Panc1 (cell line): ENCODE data around the gene CELF2. TPM values are rescaled to one million over a fixed set of nuclear protein-coding genes. Genes with fewer than 3 reads are reported as not detected.

Experiments
- ATAC-seq: fragments of 200-7000 bp; cut with Tn5 transposase; 2 replicates; pipeline ENCODE4 v1.9.1; 2020; ENCODE audit warnings: mild to moderate bottlenecking, moderate library complexity
- BruUV-seq: library from RNA; stranded (reverse); fragments of 400-500 nt; replicated peaks from 2 replicates; lab custom pipeline; 2021; lab: Mats Ljungman, UMichigan
- CTCF ChIA-PET: fragments of 300-600 bp; sonication (Branson Sonifier 250); formaldehyde crosslinking; loops from one replicate; lab custom pipeline; 2022; ENCODE audit warnings: antibody characterized with exemption; lab: Charles Lee
- POLR2A ChIA-PET: fragments of 300-600 bp; sonication (Branson Sonifier 250); formaldehyde crosslinking; loops from one replicate; lab custom pipeline; 2022; ENCODE audit warnings: antibody characterized with exemption; lab: Charles Lee
- DNase-seq: peaks from one replicate; pipeline ENCODE4 v3.0.0-alpha.2; 2010; ENCODE audit warnings: low read depth, low spot score
- H3K27ac ChIP-seq: 2 replicates; pipeline ENCODE4 v1.5.1; 2011; ENCODE audit warnings: mild to moderate bottlenecking, low read length, inconsistent platforms
- H3K27me3 ChIP-seq: fragments of 200-500 bp; sonication (Bioruptor generic); 2 replicates; pipeline ENCODE4 v1.6.0; 2014; ENCODE audit warnings: low read length, inconsistent platforms; ENCODE audit not compliant: control insufficient read depth, insufficient read depth
- H3K36me3 ChIP-seq: fragments of 200-500 bp; sonication (Bioruptor generic); 2 replicates; pipeline ENCODE4 v1.5.1; 2014; ENCODE audit warnings: inconsistent platforms, mild to moderate bottlenecking, low read length, moderate library complexity; ENCODE audit not compliant: control insufficient read depth, insufficient read depth
- H3K4me1 ChIP-seq: 2 replicates; pipeline ENCODE4 v1.5.1; 2011; ENCODE audit warnings: inconsistent platforms, mild to moderate bottlenecking, low read length, moderate library complexity; ENCODE audit not compliant: control insufficient read depth, insufficient read depth
- H3K4me3 ChIP-seq, 2 experiments: 2 replicates each; pipeline ENCODE4 v1.5.1; 2011 to 2012; ENCODE audit warnings: low read depth in 2 of 2, low read length in 2 of 2, mild to moderate bottlenecking in 2 of 2, inconsistent platforms in 1 of 2, moderate library complexity in 1 of 2
- H3K9me3 ChIP-seq: fragments of 200-500 bp; sonication (Bioruptor generic); 2 replicates; pipeline ENCODE4 v1.5.1; 2014; ENCODE audit warnings: low read depth, mild to moderate bottlenecking, inconsistent platforms, low read length, moderate library complexity; ENCODE audit not compliant: control insufficient read depth, insufficient read depth
- POLR2AphosphoS5 ChIP-seq: IDR thresholded peaks from 2 replicates; pipeline ENCODE4 v1.6.1; 2012; ENCODE audit warnings: mild to moderate bottlenecking, low read depth, low read length, moderate library complexity
- SIN3A ChIP-seq: IDR thresholded peaks from 2 replicates; pipeline ENCODE4 v1.6.1; 2012; ENCODE audit warnings: low read depth, mild to moderate bottlenecking, low read length, moderate library complexity, borderline replicate concordance; ENCODE audit not compliant: insufficient read depth
- TCF7L2 ChIP-seq: IDR thresholded peaks from 2 replicates; pipeline ENCODE4 v1.6.1; 2011; ENCODE audit warnings: mild to moderate bottlenecking, low read depth, low read length, inconsistent platforms
- in situ Hi-C: cut with HindIII; loops from 2 replicates; pipeline ENCODE4 v1.10.0; 2016; ENCODE audit warnings: low sequenced_read_pairs, low pct_unique_long_range_greater_than_20kb
- intact Hi-C: fragments of 100-400 bp; cut with micrococcal nuclease; formaldehyde crosslinking; loops from one replicate; pipeline ENCODE4 v1.10.0; 2022; ENCODE audit not compliant: unreplicated experiment
- total RNA-seq: library from RNA; stranded (reverse); gene quantifications from one replicate; pipeline ENCODE4 v1.2.1, GENCODE V29; 2021; ENCODE audit not compliant: unreplicated experiment
- TF ChIP-seq, protein P1 (sequence below), 2 experiments: IDR thresholded peaks; 2 replicates each; pipeline ENCODE4 v1.6.1; 2011 to 2012; ENCODE audit warnings: low read depth in 2 of 2, control low read depth in 1 of 2, low read length in 1 of 2, mild to moderate bottlenecking in 1 of 2, moderate library complexity in 1 of 2; ENCODE audit not compliant: insufficient read depth in 1 of 2
- TF ChIP-seq, protein P2 (sequence below): fragments of 450-650 bp; IDR thresholded peaks from 2 replicates; pipeline ENCODE4 v1.5.1; 2017; ENCODE audit warnings: mild to moderate bottlenecking

CELF2 gene
- total RNA-seq, 1 experiment from 2014 or later, result 0.44 TPM

DNA sequence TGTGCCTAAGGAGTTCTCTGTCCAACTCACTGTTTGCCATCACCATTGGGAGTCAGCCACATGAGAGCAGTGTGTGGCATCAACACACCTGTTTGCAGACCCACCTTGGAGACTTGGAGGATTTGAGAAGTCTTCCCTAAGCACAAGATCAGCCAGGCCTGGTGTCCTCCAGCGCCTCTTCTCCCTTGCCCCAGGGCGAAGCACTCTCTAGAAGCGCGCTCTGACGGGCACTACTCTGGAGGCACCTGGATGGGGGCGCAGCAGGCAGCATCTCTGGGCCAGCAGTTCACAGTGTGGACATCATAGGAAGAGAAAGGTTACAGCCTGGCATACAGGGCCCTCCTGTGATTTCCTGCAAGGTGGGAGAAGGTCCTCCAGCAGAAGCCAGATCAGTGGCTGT, 289.3 kb downstream of the CELF2 start:
- no TSS peak for BruUV-seq
- Histone ChIP-seq H3K27ac (no peak overlapping the region), H3K36me3 (no peaks in the 10 kb centered on the region), H3K4me1 (no peaks in the 10 kb centered on the region), H3K27me3 (no peaks in the 10 kb centered on the region), H3K9me3 (no peaks in the 10 kb centered on the region), H3K4me3 (no peak overlapping the region)
- ChIA-PET CTCF (no interaction called here), POLR2A (no interaction called here)
- TF ChIP-seq, protein P1, sequence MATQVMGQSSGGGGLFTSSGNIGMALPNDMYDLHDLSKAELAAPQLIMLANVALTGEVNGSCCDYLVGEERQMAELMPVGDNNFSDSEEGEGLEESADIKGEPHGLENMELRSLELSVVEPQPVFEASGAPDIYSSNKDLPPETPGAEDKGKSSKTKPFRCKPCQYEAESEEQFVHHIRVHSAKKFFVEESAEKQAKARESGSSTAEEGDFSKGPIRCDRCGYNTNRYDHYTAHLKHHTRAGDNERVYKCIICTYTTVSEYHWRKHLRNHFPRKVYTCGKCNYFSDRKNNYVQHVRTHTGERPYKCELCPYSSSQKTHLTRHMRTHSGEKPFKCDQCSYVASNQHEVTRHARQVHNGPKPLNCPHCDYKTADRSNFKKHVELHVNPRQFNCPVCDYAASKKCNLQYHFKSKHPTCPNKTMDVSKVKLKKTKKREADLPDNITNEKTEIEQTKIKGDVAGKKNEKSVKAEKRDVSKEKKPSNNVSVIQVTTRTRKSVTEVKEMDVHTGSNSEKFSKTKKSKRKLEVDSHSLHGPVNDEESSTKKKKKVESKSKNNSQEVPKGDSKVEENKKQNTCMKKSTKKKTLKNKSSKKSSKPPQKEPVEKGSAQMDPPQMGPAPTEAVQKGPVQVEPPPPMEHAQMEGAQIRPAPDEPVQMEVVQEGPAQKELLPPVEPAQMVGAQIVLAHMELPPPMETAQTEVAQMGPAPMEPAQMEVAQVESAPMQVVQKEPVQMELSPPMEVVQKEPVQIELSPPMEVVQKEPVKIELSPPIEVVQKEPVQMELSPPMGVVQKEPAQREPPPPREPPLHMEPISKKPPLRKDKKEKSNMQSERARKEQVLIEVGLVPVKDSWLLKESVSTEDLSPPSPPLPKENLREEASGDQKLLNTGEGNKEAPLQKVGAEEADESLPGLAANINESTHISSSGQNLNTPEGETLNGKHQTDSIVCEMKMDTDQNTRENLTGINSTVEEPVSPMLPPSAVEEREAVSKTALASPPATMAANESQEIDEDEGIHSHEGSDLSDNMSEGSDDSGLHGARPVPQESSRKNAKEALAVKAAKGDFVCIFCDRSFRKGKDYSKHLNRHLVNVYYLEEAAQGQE (IDR thresholded peaks at IDR 0.05; ENCODE audit: insufficient read depth in 1 of 2, low read depth in 2 of 2, low read length in 1 of 2), result no peak
- TF ChIP-seq, protein P2, sequence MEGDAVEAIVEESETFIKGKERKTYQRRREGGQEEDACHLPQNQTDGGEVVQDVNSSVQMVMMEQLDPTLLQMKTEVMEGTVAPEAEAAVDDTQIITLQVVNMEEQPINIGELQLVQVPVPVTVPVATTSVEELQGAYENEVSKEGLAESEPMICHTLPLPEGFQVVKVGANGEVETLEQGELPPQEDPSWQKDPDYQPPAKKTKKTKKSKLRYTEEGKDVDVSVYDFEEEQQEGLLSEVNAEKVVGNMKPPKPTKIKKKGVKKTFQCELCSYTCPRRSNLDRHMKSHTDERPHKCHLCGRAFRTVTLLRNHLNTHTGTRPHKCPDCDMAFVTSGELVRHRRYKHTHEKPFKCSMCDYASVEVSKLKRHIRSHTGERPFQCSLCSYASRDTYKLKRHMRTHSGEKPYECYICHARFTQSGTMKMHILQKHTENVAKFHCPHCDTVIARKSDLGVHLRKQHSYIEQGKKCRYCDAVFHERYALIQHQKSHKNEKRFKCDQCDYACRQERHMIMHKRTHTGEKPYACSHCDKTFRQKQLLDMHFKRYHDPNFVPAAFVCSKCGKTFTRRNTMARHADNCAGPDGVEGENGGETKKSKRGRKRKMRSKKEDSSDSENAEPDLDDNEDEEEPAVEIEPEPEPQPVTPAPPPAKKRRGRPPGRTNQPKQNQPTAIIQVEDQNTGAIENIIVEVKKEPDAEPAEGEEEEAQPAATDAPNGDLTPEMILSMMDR, result no peak
- no peak for TF ChIP-seq SIN3A
- TF ChIP-seq POLR2AphosphoS5, result no peak
- TF ChIP-seq TCF7L2, result no peak
- no peak for ATAC-seq
- in situ Hi-C loops (no loop called here), intact Hi-C loops (no loop called here)
- no peak for DNase-seq

DNA sequence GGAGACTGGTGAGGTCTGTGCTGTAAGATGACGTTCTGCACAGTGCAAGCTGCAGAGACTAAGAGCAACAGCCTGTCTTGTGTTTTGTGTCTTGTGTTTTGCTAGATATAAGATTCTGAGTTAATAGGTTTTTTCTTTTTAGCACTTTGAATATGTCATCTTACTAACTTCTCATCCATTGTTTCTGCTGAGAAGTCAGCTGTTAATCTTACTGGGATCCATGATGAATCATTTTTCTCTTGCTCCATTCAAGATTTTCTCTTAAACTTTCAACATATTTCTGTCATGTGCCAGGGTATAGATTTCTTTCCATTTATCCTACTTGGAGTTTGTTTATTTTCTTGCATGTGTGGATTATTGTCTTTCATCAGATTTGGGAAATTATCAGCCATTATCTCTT, 290.3 kb downstream of the CELF2 start:
- ChIA-PET CTCF (no interaction called here), POLR2A (no interaction called here)
- Histone ChIP-seq H3K27me3 (no peaks in the 10 kb centered on the region), H3K4me1 (no peaks in the 10 kb centered on the region), H3K36me3 (no peaks in the 10 kb centered on the region), H3K9me3 (no peaks in the 10 kb centered on the region), H3K4me3 (no peak overlapping the region), H3K27ac (no peak overlapping the region)
- TF ChIP-seq, protein P2, result no peak
- TF ChIP-seq SIN3A (no peak), TCF7L2 (no peak), POLR2AphosphoS5 (no peak)
- TF ChIP-seq, protein P1 (IDR thresholded peaks at IDR 0.05; ENCODE audit: insufficient read depth in 1 of 2, low read depth in 2 of 2, low read length in 1 of 2), result no peak
- in situ Hi-C loops, result no loop called here
- BruUV-seq, result no TSS peak
- no peak for ATAC-seq
- DNase-seq, result no peak
- intact Hi-C loops, result no loop called here
